Activated naive CD8-positive, alpha-beta T cell (primary cell): Measurements from ENCODE around the gene REN.

Experiments used
- H3K27ac Mint-ChIP-seq: one replicate; pipeline ENCODE4 v1.8.0; 2021; ENCODE audit warnings: mixed read lengths
- H3K27me3 Mint-ChIP-seq: one replicate; pipeline ENCODE4 v1.8.0; 2021; ENCODE audit warnings: mixed read lengths
- H3K36me3 Mint-ChIP-seq: one replicate; pipeline ENCODE4 v1.8.0; 2021; ENCODE audit warnings: mixed read lengths
- H3K4me1 Mint-ChIP-seq: one replicate; pipeline ENCODE4 v1.8.0; 2021; ENCODE audit warnings: low read depth, mixed read lengths
- H3K4me3 Mint-ChIP-seq: one replicate; pipeline ENCODE4 v1.8.0; 2021; ENCODE audit warnings: mild to moderate bottlenecking, mixed read lengths
- H3K9me3 Mint-ChIP-seq: one replicate; pipeline ENCODE4 v1.8.0; 2021; ENCODE audit warnings: low read depth, mixed read lengths

The REN gene

DNA sequence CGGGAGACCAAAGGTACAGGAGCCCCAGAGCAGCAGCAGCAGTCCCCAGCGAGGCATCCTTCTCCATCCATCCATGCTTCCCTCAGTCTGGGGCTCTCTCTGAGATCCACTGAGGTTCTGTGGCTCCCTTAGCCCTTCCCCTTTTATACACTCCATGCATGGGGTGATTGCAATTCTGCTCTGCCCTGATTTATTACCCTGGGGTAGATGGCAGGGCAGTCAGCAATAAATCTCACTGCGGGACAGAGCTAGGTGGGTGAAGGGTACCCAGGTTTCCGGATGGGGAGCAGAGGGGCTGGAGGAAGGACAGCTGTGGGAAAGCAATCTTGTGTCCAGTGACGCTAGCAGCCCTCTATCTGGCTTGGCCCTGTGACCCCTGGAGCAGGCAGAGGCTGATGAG, at the start of gene REN:
TSS of gene REN (minus strand) at position 119 of the 400 bp plus-strand sequence. CDS start at position 75, 44 bp downstream.
- no peaks in the 10 kb centered on the region for H3K4me1 Mint-ChIP-seq
- H3K27ac Mint-ChIP-seq: no peak within 1 kb of the TSS
- H3K27me3 Mint-ChIP-seq: peaks cover 4% of the 10 kb centered on the region
- H3K9me3 Mint-ChIP-seq: peaks cover 14% of the 10 kb centered on the region
- no peak within 1 kb of the TSS for H3K4me3 Mint-ChIP-seq
- peaks cover 10% of the 10 kb centered on the region for H3K36me3 Mint-ChIP-seq

DNA sequence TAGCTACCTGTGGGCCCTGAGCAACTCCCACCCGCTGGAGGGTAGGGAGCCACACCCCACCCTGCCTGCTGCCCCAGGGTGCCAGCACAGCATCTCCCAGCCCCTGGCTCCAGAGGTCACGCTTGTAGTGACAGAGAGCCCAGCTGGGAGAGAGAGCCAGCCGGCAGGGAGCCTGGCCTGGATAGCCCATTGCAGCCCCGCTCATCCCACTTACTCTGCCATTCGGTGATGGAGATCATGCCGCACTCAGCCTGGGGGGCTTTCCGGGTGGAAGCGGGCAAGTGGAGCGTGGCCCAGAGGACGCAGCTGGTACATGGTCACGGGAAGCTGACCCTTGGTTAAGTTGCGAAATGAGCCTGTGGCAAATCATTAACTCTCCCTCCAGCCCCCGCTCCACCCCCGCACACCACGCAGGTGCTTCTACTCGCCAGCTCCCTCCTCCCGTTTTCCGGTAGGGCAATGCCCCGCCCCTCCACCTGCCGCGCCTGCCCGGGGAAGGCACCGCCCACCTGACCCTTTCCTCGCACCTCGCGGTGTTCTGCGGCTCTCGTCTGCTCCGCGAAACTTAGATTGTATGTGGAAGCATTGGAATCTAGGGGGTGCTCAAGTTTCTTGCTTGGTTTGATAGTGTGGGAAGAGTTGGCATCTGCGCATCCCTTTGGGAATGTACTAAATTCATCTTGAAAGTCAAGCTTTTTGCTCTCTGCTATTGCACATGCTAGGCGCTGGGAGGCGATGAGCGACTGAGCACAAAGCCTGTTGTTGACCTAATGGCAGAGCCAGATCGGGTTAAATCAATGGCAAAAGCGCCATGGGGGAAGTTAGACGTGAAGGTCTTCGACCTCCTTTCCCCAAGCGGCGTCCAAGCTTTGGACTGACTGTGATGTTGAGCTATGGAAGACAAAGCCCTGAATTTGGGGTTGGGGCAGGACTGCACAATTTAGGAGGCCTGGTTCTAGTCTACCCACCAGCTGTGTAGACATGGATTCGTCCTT, 47.8 kb upstream of the REN start, which contains the start of gene GOLT1A:
TSS of gene GOLT1A (minus strand) at position 321 of the 995 bp plus-strand sequence. CDS start at position 239, 82 bp downstream.
- H3K27ac Mint-ChIP-seq: no peak within 1 kb of the TSS
- H3K9me3 Mint-ChIP-seq: no peaks in the 10 kb centered on the region
- H3K27me3 Mint-ChIP-seq: no peaks in the 10 kb centered on the region
- no peak within 1 kb of the TSS for H3K4me3 Mint-ChIP-seq
- H3K36me3 Mint-ChIP-seq: no peaks in the 10 kb centered on the region
- peaks cover 16% of the 10 kb centered on the region for H3K4me1 Mint-ChIP-seq

DNA sequence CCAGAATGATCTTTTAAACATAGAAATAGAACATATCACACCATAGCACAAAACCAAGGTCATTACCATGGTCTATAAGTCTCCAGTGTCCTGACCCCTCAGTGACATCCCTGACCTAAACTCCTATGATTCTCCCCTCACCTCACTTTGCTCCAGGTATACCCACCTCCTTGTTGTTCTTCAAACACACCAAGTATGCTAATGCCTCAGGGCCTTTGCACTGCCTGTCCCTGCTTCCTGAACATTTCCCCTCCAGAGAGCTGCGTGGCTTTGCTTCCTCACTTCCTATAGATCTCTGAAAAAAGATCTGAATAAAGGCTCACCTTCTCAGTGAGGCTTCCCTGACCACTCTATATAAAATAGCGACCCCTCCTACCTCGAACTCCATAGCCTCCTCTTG, 46.6 kb upstream of the REN start:
- H3K36me3 Mint-ChIP-seq: no peaks in the 10 kb centered on the region
- no peaks in the 10 kb centered on the region for H3K27me3 Mint-ChIP-seq
- peaks cover 6% of the 10 kb centered on the region for H3K4me1 Mint-ChIP-seq
- no peak overlapping the region for H3K27ac Mint-ChIP-seq
- no peak overlapping the region for H3K4me3 Mint-ChIP-seq
- H3K9me3 Mint-ChIP-seq: no peaks in the 10 kb centered on the region

DNA sequence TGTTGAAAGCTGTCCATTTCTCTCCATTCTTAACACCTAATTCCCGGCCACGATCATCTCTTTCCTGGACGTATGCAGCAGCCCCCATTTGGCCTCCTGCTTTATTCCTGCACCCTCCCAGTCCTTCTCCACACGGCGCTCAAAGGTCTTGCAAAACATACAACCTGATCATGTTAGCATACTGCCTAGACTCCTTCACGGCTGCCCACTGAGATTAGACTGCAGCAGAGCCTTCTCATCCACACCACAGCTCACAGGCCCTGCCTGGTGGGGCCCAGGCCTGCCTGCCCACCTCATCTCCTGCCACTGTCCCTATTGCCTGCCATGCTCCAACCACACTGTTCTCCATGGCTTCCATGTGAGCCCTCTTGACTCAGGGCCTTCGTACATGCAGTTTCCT, 44.9 kb upstream of the REN start:
- H3K4me1 Mint-ChIP-seq: peaks cover 10% of the 10 kb centered on the region
- no peak overlapping the region for H3K27ac Mint-ChIP-seq
- no peak overlapping the region for H3K4me3 Mint-ChIP-seq
- no peaks in the 10 kb centered on the region for H3K9me3 Mint-ChIP-seq
- peaks cover 2% of the 10 kb centered on the region for H3K27me3 Mint-ChIP-seq
- no peaks in the 10 kb centered on the region for H3K36me3 Mint-ChIP-seq

- H3K4me1 Mint-ChIP-seq: peaks cover 13% of the 10 kb centered on the region
- no peak overlapping the region for H3K27ac Mint-ChIP-seq
- H3K27me3 Mint-ChIP-seq: peaks cover 5% of the 10 kb centered on the region
- no peaks in the 10 kb centered on the region for H3K36me3 Mint-ChIP-seq
- H3K4me3 Mint-ChIP-seq: no peak overlapping the region
- H3K9me3 Mint-ChIP-seq: no peaks in the 10 kb centered on the region
These were observed 41.0 kb upstream of the REN start for GRCh38 chr1:204207136-204207616.

DNA sequence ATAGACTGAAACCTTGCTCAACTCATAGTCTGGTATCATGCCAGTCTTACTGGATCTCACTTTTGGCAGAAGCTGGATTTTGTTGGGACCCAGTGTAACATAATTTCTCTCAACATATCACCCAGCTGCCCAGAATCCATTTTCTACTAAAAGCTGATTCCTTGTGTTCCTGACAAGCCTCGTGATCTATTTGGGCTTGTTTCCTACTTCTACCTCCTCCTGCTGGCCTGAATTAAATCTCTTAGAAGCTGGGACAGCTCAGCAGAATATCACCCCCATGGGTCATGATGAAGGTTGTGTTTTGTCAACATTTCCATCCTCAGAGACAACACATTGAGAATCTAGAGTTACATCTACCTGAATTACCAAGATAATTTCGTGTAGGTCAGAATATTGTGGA, 40.0 kb upstream of the REN start:
- no peak overlapping the region for H3K27ac Mint-ChIP-seq
- no peaks in the 10 kb centered on the region for H3K9me3 Mint-ChIP-seq
- peaks cover 5% of the 10 kb centered on the region for H3K27me3 Mint-ChIP-seq

GRCh38 chr1:204205486-204205885, 39.3 kb upstream of the REN start:
- Mint-ChIP-seq H3K9me3 (no peaks in the 10 kb centered on the region), H3K27ac (no peak overlapping the region), H3K36me3 (no peaks in the 10 kb centered on the region), H3K27me3 (peaks cover 5% of the 10 kb centered on the region), H3K4me1 (peaks cover 13% of the 10 kb centered on the region), H3K4me3 (no peak overlapping the region)

More for the DNA sequence above, 40.0 kb upstream of the REN start:
- peaks cover 13% of the 10 kb centered on the region for H3K4me1 Mint-ChIP-seq
- H3K4me3 Mint-ChIP-seq: no peak overlapping the region
- no peaks in the 10 kb centered on the region for H3K36me3 Mint-ChIP-seq

DNA sequence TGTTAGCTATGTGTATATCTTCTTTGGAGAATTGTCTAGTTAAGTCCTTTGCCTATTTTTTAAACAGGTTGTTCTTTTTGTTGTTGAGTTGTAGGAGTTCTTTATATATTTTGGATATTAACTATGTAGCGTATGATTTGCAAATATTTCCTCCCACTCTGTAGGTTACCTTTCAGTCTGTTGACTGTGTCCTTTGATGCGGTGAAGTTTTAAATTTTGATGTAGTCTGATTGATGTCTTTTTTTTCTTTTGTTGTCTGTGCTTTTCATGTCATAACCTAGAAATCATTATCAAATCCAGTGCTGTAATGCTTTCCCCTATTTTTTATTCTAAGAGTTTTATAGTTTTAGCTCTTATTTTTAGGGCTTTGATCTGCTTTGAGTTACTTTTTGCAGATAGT, 38.8 kb upstream of the REN start:
- Mint-ChIP-seq H3K36me3 (no peaks in the 10 kb centered on the region), H3K4me1 (peaks cover 13% of the 10 kb centered on the region), H3K4me3 (no peak overlapping the region), H3K9me3 (no peaks in the 10 kb centered on the region), H3K27ac (no peak overlapping the region), H3K27me3 (peaks cover 5% of the 10 kb centered on the region)

GRCh38 chr1:204203206-204203767, 37.1 kb upstream of the REN start:
- H3K4me3 Mint-ChIP-seq: no peak overlapping the region
- H3K27ac Mint-ChIP-seq: no peak overlapping the region
- H3K36me3 Mint-ChIP-seq: no peaks in the 10 kb centered on the region
- peaks cover 13% of the 10 kb centered on the region for H3K4me1 Mint-ChIP-seq
- peaks cover 5% of the 10 kb centered on the region for H3K27me3 Mint-ChIP-seq
- no peaks in the 10 kb centered on the region for H3K9me3 Mint-ChIP-seq

DNA sequence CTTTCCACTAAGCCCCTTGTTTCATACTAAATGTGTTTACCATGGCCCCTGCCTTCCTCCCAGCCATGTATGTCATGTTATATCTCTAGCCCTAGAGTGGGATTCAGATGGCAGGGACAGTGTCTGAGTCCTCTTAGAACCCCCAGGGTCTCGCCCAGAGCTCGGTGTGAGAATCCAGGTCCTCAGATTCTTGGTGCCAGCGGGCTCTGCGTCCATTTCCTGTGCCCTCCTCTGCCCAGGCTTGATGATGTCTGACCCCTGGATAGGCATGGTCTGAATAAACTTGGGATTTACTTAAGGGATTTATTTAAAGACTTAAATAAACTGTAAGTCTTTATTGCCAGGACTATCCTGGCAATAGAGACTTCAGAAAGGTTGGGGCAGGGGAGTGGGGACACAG, 36.3 kb upstream of the REN start:
- H3K27ac Mint-ChIP-seq: no peak overlapping the region
- no peaks in the 10 kb centered on the region for H3K9me3 Mint-ChIP-seq
- H3K4me3 Mint-ChIP-seq: no peak overlapping the region
- peaks cover 13% of the 10 kb centered on the region for H3K4me1 Mint-ChIP-seq
- H3K36me3 Mint-ChIP-seq: no peaks in the 10 kb centered on the region
- H3K27me3 Mint-ChIP-seq: peaks cover 5% of the 10 kb centered on the region

DNA sequence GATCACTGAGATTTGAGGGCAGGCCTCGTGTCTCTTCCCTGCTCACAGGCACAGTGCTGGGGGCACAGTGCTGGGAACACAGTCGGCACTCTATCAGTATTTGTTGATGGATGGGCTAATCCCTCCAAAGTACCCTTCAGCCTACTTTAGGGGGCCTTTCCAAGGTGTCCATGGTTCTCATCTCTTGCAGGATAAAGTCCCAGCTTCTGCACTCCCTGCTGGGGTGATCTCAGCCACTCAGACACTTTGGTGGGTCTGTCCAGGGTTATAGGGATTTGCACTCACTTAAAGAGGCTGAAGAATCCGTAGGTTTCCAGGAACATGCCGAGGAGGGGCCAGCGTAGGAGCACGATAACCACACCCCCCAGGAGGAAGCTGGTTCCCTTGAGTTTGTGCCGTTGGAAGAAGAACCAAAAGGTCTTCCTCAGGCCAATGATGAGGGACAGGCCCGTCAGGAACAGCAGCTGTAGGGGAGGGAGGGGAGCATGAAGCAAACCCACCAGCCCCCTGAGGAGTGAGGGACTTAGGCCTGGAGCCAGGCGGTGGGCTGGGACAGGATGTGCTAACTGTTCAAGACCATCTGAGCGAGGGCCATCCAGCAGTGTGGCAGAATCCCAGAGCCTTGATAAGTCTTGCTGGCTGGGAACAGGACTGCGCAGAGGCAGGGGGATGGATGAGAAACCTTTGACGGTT, 35.4 kb upstream of the REN start:
- H3K4me3 Mint-ChIP-seq: no peak overlapping the region
- peaks cover 5% of the 10 kb centered on the region for H3K27me3 Mint-ChIP-seq
- H3K36me3 Mint-ChIP-seq: no peaks in the 10 kb centered on the region
- H3K9me3 Mint-ChIP-seq: no peaks in the 10 kb centered on the region
- H3K4me1 Mint-ChIP-seq: peaks cover 10% of the 10 kb centered on the region
- no peak overlapping the region for H3K27ac Mint-ChIP-seq

GRCh38 chr1:204199579-204199978, 33.4 kb upstream of the REN start:
- H3K27ac Mint-ChIP-seq: no peak overlapping the region
- H3K4me3 Mint-ChIP-seq: no peak overlapping the region
- no peaks in the 10 kb centered on the region for H3K36me3 Mint-ChIP-seq
- peaks cover 3% of the 10 kb centered on the region for H3K27me3 Mint-ChIP-seq
- peaks cover 6% of the 10 kb centered on the region for H3K4me1 Mint-ChIP-seq
- H3K9me3 Mint-ChIP-seq: no peaks in the 10 kb centered on the region

GRCh38 chr1:204198348-204199340, 32.5 kb upstream of the REN start:
- no peaks in the 10 kb centered on the region for H3K9me3 Mint-ChIP-seq
- no peaks in the 10 kb centered on the region for H3K27me3 Mint-ChIP-seq
- H3K4me1 Mint-ChIP-seq: peaks cover 12% of the 10 kb centered on the region
- H3K36me3 Mint-ChIP-seq: no peaks in the 10 kb centered on the region
- no peak overlapping the region for H3K27ac Mint-ChIP-seq
- no peak overlapping the region for H3K4me3 Mint-ChIP-seq

GRCh38 chr1:204197068-204197467, 30.9 kb upstream of the REN start:
- Mint-ChIP-seq H3K4me3 (no peak overlapping the region), H3K27ac (no peak overlapping the region), H3K27me3 (peaks cover 3% of the 10 kb centered on the region), H3K4me1 (peaks cover 12% of the 10 kb centered on the region), H3K9me3 (no peaks in the 10 kb centered on the region), H3K36me3 (no peaks in the 10 kb centered on the region)
